K562 (cell line): Measurements from ENCODE around the gene PPT2. TPM values are rescaled to one million over a fixed set of nuclear protein-coding genes. Genes with fewer than 3 reads are reported as not detected.

Experiments
- BRF2 ChIP-seq: IDR thresholded peaks from 3 replicates; pipeline ENCODE4 v1.6.1; 2011; ENCODE audit warnings: borderline replicate concordance, mild to moderate bottlenecking; ENCODE audit not compliant: insufficient read length, insufficient read depth
- CHCHD3 ChIP-seq: fragments of 250-450 bp; sonication (Bioruptor Pico); IDR thresholded peaks from 2 replicates; pipeline ENCODE4 v2.1.2; 2022; ENCODE audit warnings: mild to moderate bottlenecking
- CSDE1 ChIP-seq, 2 experiments: fragments of 450-650 bp; IDR thresholded peaks; 2 replicates each; pipeline ENCODE4 v1.6.1; 2016; ENCODE audit warnings: mild to moderate bottlenecking in 1 of 2
- ELF4 ChIP-seq: fragments of 450-650 bp; formaldehyde crosslinking; IDR thresholded peaks from 2 replicates; pipeline ENCODE4 v1.4.0; 2022; ENCODE audit warnings: missing genetic modification characterization
- ESRRB ChIP-seq: fragments of 250-450 bp; sonication (Bioruptor Pico); IDR thresholded peaks from 2 replicates; pipeline ENCODE4 v1.5.0; 2020; ENCODE audit warnings: mild to moderate bottlenecking, moderate library complexity, borderline replicate concordance
- HBP1 ChIP-seq: fragments of 450-650 bp; formaldehyde crosslinking; IDR thresholded peaks from 2 replicates; pipeline ENCODE4 v1.4.0; 2022; ENCODE audit warnings: missing genetic modification characterization
- MYC ChIP-seq, 2 experiments: fragments of 250-450 bp in 1 of 2; sonication (Bioruptor Pico) in 1 of 2; IDR thresholded peaks; 2 replicates each; pipeline versions ENCODE4 v1.5.1 to v1.6.1; 2012 to 2021; ENCODE audit warnings: low read depth in 2 of 2, borderline replicate concordance in 1 of 2, improper control_type of control experiment in 1 of 2, low read length in 1 of 2, mild to moderate bottlenecking in 1 of 2, moderate library complexity in 1 of 2
- POLR2A ChIP-seq: fragments of 450-650 bp; conservative IDR thresholded peaks from 2 replicates; pipeline ENCODE4 v1.6.1; 2016
- POLR2AphosphoS2 ChIP-seq: IDR thresholded peaks from 2 replicates; pipeline ENCODE4 v1.6.1; 2012; ENCODE audit warnings: low read length, improper control_type of control experiment
- SAP30 ChIP-seq: fragments of 200-600 bp; sonication (generic); IDR thresholded peaks from 2 replicates; pipeline ENCODE4 v1.6.1; 2012; ENCODE audit warnings: borderline replicate concordance, low read depth, mild to moderate bottlenecking, moderate library complexity, low read length, control low read depth, inconsistent platforms; ENCODE audit not compliant: insufficient read depth, poor library complexity, severe bottlenecking
- SMAD2 ChIP-seq: fragments of 150-350 bp; IDR thresholded peaks from 2 replicates; pipeline ENCODE4 v1.6.1; 2014; ENCODE audit warnings: low read depth, mild to moderate bottlenecking, low read length
- ZC3H4 ChIP-seq: sonication (generic); formaldehyde crosslinking; IDR thresholded peaks from 2 replicates; pipeline ENCODE4 v1.9.0; 2021; ENCODE audit warnings: missing genetic modification reagents, borderline replicate concordance
- ZNF274 ChIP-seq: IDR thresholded peaks from 2 replicates; pipeline ENCODE4 v1.6.1; 2011; ENCODE audit warnings: low read depth, mild to moderate bottlenecking, low read length, moderate library complexity, borderline replicate concordance
- ZNF76 ChIP-seq: fragments of 250-450 bp; sonication (Bioruptor Pico); IDR thresholded peaks from 2 replicates; pipeline ENCODE4 v1.4.0; 2020; ENCODE audit warnings: mild to moderate bottlenecking, moderate library complexity, borderline replicate concordance
- polyA plus RNA-seq, 8 experiments: library from polyadenylated mRNA; depleted of rRNA in 4 of 8; stranded (reverse) in 5 of 8; unstranded in 3 of 8; fragments of >200 nt; fragmentation: Nextera tagmentation in 2 of 8; fragmentation: Illumina TruSeq in 1 of 8; extraction: Ambion mirVana in 2 of 8; extraction: Trizol in 1 of 8; gene quantifications; 2 replicates each; pipeline versions ENCODE4 v1.2.1 to v1.2.3, GENCODE V29; 2011 to 2014; ENCODE audit warnings: inconsistent platforms in 1 of 8, missing spikeins in 1 of 8
- total RNA-seq, 7 experiments: library from RNA; depleted of rRNA in 6 of 7; stranded (reverse); fragments of >200 nt in 6 of 7; fragmentation: Illumina TruSeq in 2 of 7; extraction: Trizol in 2 of 7; gene quantifications; 2 replicates each; pipeline versions ENCODE4 v1.2.1 to v1.2.3, GENCODE V29; 2011 to 2021; ENCODE audit warnings: low replicate concordance in 1 of 7
- TF ChIP-seq, protein P1 (sequence below): IDR thresholded peaks from 2 replicates; pipeline ENCODE4 v1.6.1; 2011; ENCODE audit not compliant: insufficient read length; ENCODE audit errors: extremely low read depth
- TF ChIP-seq, protein P2 (sequence below): fragments of 250-450 bp; sonication (Bioruptor Pico); IDR thresholded peaks from 2 replicates; pipeline ENCODE4 v1.5.0; 2022; ENCODE audit warnings: mild to moderate bottlenecking
- TF ChIP-seq, protein P3 (sequence below): fragments of 250-450 bp; sonication (Bioruptor Pico); IDR thresholded peaks from 2 replicates; pipeline ENCODE4 v1.4.0; 2020; ENCODE audit warnings: mild to moderate bottlenecking, moderate library complexity, borderline replicate concordance

Gene PPT2
- total and polyA plus RNA-seq, 9 of the 15 experiments (the other 6 are each of a cell fraction or from before 2014, with no cell fraction given), result 27.4 to 98.8 (median 69.9) TPM

GRCh38 chr6:32118782-32119628 lies 34.9 kb upstream of the PPT2 start (continued):
- no peak; the same call in 1 of the 2 replicates for TF ChIP-seq POLR2AphosphoS2
- TF ChIP-seq ESRRB, result no peak
- TF ChIP-seq ZNF76, result no peak
- no peak for TF ChIP-seq SAP30
- TF ChIP-seq ELF4 (CRISPR knock-in tag), result 0 out of 2 replicates have a peak, but pooled peaks have one; percentile 11
- TF ChIP-seq MYC (IDR thresholded peaks at IDR 0.05; ENCODE audit: low read depth, low read length), result no peak; the same call in 1 of the 2 replicates
- peak; percentile 69; the same call in 1 of the 2 replicates for TF ChIP-seq MYC (CRISPR knock-in tag; IDR thresholded peaks at IDR 0.05; ENCODE audit: borderline replicate concordance, low read depth)
- TF ChIP-seq ZC3H4, result no peak
- TF ChIP-seq, protein P1, sequence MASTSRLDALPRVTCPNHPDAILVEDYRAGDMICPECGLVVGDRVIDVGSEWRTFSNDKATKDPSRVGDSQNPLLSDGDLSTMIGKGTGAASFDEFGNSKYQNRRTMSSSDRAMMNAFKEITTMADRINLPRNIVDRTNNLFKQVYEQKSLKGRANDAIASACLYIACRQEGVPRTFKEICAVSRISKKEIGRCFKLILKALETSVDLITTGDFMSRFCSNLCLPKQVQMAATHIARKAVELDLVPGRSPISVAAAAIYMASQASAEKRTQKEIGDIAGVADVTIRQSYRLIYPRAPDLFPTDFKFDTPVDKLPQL, result no peak
- TF ChIP-seq POLR2A, result no peak
- TF ChIP-seq, protein P2, sequence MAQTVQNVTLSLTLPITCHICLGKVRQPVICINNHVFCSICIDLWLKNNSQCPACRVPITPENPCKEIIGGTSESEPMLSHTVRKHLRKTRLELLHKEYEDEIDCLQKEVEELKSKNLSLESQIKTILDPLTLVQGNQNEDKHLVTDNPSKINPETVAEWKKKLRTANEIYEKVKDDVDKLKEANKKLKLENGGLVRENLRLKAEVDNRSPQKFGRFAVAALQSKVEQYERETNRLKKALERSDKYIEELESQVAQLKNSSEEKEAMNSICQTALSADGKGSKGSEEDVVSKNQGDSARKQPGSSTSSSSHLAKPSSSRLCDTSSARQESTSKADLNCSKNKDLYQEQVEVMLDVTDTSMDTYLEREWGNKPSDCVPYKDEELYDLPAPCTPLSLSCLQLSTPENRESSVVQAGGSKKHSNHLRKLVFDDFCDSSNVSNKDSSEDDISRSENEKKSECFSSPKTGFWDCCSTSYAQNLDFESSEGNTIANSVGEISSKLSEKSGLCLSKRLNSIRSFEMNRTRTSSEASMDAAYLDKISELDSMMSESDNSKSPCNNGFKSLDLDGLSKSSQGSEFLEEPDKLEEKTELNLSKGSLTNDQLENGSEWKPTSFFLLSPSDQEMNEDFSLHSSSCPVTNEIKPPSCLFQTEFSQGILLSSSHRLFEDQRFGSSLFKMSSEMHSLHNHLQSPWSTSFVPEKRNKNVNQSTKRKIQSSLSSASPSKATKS (CRISPR knock-in tag), result no peak
- TF ChIP-seq CSDE1 (IDR thresholded peaks at IDR 0.05), result no peak
- no peak for TF ChIP-seq HBP1 (CRISPR knock-in tag)
- TF ChIP-seq SMAD2, result no peak
- TF ChIP-seq BRF2, result no peak
- no peak for TF ChIP-seq CHCHD3 (CRISPR knock-in tag)
- TF ChIP-seq, protein P3, sequence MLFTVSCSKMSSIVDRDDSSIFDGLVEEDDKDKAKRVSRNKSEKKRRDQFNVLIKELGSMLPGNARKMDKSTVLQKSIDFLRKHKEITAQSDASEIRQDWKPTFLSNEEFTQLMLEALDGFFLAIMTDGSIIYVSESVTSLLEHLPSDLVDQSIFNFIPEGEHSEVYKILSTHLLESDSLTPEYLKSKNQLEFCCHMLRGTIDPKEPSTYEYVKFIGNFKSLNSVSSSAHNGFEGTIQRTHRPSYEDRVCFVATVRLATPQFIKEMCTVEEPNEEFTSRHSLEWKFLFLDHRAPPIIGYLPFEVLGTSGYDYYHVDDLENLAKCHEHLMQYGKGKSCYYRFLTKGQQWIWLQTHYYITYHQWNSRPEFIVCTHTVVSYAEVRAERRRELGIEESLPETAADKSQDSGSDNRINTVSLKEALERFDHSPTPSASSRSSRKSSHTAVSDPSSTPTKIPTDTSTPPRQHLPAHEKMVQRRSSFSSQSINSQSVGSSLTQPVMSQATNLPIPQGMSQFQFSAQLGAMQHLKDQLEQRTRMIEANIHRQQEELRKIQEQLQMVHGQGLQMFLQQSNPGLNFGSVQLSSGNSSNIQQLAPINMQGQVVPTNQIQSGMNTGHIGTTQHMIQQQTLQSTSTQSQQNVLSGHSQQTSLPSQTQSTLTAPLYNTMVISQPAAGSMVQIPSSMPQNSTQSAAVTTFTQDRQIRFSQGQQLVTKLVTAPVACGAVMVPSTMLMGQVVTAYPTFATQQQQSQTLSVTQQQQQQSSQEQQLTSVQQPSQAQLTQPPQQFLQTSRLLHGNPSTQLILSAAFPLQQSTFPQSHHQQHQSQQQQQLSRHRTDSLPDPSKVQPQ (CRISPR knock-in tag), result no peak
- no peak for TF ChIP-seq ZNF274
